22Rv1 (cell line): ENCODE data around the gene DNAH10.

Experiments
- ZFX ChIP-seq: fragments of 450-650 bp; IDR thresholded peaks from 2 replicates; pipeline ENCODE4 v1.6.1; 2017; ENCODE audit warnings: antibody characterized with exemption, borderline replicate concordance
- TF ChIP-seq, protein P1 (sequence below): fragments of 450-650 bp; IDR thresholded peaks from 2 replicates; pipeline ENCODE4 v1.5.1; 2017; ENCODE audit warnings: mild to moderate bottlenecking

DNA sequence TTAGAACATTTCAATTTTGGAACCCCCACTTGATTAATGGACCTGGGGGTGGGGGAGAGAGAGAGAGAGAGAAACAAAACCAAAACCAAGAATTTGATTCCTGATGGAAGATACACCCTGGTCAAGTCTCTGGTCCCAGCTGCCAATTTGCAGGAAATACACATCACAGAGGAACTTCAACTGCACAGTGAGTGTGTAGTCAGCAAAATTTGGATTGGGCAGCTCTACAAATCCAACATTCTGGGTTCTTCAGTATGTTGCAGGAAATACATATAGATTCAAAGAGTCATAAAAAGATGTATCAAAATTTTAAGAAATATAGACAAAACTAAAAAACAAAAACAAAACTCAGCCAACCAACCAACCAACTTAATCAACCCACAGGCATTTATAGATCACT is 17.4 kb downstream of the DNAH10 start:
- TF ChIP-seq, protein P1, sequence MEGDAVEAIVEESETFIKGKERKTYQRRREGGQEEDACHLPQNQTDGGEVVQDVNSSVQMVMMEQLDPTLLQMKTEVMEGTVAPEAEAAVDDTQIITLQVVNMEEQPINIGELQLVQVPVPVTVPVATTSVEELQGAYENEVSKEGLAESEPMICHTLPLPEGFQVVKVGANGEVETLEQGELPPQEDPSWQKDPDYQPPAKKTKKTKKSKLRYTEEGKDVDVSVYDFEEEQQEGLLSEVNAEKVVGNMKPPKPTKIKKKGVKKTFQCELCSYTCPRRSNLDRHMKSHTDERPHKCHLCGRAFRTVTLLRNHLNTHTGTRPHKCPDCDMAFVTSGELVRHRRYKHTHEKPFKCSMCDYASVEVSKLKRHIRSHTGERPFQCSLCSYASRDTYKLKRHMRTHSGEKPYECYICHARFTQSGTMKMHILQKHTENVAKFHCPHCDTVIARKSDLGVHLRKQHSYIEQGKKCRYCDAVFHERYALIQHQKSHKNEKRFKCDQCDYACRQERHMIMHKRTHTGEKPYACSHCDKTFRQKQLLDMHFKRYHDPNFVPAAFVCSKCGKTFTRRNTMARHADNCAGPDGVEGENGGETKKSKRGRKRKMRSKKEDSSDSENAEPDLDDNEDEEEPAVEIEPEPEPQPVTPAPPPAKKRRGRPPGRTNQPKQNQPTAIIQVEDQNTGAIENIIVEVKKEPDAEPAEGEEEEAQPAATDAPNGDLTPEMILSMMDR = no peak
- no peak for TF ChIP-seq ZFX
